ENCODE results near the gene CCRL2. TPM values are rescaled to one million over a fixed set of nuclear protein-coding genes. Genes with fewer than 3 reads are reported as not detected.

Gene CCRL2
- total RNA-seq, 2 experiments from 2014 or later, result 4.3 to 4.5 TPM

DNA sequence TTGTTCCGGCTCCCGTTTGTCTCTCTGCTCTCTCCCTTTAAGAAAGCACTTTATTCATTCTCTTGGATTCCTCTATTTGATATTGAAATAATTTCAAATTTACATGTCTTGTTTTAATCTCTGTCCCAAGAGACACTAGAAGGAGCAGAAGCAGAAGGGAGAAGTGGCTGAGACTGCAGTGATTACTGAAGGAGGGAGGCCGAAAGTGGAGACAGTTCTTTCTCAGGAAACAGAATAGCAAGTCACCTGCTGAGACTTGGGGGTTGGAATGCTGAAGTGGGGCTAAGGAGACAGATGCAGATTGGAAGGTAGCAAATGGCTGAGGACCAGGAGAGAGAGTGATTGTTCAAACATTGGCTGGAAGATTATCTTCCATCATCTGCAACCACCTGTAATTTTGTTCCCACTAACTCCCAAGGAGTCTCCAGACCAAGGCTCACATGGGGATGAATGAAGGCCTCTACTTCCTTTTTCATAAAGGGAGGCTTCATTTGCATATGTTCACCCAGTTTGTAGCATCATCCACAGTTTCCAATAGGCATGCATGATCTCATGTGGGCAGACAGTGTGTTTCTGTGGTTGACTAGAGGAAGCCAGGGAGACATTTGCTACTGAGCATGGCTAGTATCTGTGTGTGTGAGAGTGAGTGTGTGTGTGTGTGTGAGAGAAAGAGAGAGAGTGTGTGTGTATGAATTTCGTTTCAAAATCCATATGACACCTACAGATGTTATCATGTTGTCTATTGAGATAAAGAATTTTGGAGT lies 33.7 kb downstream of the CCRL2 start:
- TF ChIP-seq, protein P1, sequence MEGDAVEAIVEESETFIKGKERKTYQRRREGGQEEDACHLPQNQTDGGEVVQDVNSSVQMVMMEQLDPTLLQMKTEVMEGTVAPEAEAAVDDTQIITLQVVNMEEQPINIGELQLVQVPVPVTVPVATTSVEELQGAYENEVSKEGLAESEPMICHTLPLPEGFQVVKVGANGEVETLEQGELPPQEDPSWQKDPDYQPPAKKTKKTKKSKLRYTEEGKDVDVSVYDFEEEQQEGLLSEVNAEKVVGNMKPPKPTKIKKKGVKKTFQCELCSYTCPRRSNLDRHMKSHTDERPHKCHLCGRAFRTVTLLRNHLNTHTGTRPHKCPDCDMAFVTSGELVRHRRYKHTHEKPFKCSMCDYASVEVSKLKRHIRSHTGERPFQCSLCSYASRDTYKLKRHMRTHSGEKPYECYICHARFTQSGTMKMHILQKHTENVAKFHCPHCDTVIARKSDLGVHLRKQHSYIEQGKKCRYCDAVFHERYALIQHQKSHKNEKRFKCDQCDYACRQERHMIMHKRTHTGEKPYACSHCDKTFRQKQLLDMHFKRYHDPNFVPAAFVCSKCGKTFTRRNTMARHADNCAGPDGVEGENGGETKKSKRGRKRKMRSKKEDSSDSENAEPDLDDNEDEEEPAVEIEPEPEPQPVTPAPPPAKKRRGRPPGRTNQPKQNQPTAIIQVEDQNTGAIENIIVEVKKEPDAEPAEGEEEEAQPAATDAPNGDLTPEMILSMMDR (IDR thresholded peaks at IDR 0.05), result no peak
- CTCF ChIA-PET, result interaction anchor here (0.6 kb wide), 1 partner anchor 72 kb away, joined by 3 read pairs; no protein-coding TSS in a partner anchor
- Histone ChIP-seq H3K27ac (ENCODE audit: low read depth in 1 of 2, low read length in 2 of 2) (no peak overlapping the region), H3K9me3 (ENCODE audit: control insufficient read depth in 1 of 2, insufficient read depth in 1 of 2, low read length in 2 of 2) (no peaks in the 10 kb centered on the region), H3K27me3 (ENCODE audit: control insufficient read depth in 1 of 2, insufficient read depth in 2 of 2, low read length in 2 of 2) (no peaks in the 10 kb centered on the region), H3K4me3 (ENCODE audit: low read length) (no peak overlapping the region), H3K4me1 (ENCODE audit: insufficient read depth, low read length) (peaks cover 17% of the 10 kb centered on the region), H3K36me3 (ENCODE audit: insufficient read depth, low read length) (no peaks in the 10 kb centered on the region)
- H3K4me3 Mint-ChIP-seq, result peak overlapping the region; percentile 54
- DNase-seq, result peak in 8 of 14 experiments; percentile 7 to 72 (median 44)
- peak; percentile 97 for ATAC-seq (ENCODE audit: poor library complexity)
- H3K9me3 Mint-ChIP-seq, result no peaks in the 10 kb centered on the region
- H3K27me3 Mint-ChIP-seq, result no peaks in the 10 kb centered on the region
- intact Hi-C loops (cut with DNase I, micrococcal nuclease), result loop anchor here in 1 of 2 experiments (1.0 kb wide), 1 partner anchor 33 kb away; the partner anchor contains the start of genes CCR5AS and CCRL2
- H3K27ac Mint-ChIP-seq, result peak overlapping the region; percentile 78
- H3K4me1 Mint-ChIP-seq (ENCODE audit: low read depth), result peaks cover 22% of the 10 kb centered on the region
- POLR2A ChIA-PET, result no interaction called here
- H3K36me3 Mint-ChIP-seq (ENCODE audit: low read depth), result peaks cover 4% of the 10 kb centered on the region

GRCh38 chr3:46442576-46443530 lies 35.8 kb downstream of the CCRL2 start:
- no peaks in the 10 kb centered on the region for H3K27me3 ChIP-seq (ENCODE audit: control insufficient read depth in 1 of 2, insufficient read depth in 2 of 2, low read length in 2 of 2)
- POLR2A ChIA-PET, result no interaction called here
- H3K27ac ChIP-seq (ENCODE audit: low read depth in 1 of 2, low read length in 2 of 2), result no peak overlapping the region
- peak in 4 of 14 experiments; percentile 27 to 69 (median 57) for DNase-seq
- peaks cover 17% of the 10 kb centered on the region for H3K4me1 ChIP-seq (ENCODE audit: insufficient read depth, low read length)
- Mint-ChIP-seq H3K9me3 (no peaks in the 10 kb centered on the region), H3K27me3 (no peaks in the 10 kb centered on the region), H3K4me1 (ENCODE audit: low read depth) (peaks cover 22% of the 10 kb centered on the region), H3K36me3 (ENCODE audit: low read depth) (peaks cover 4% of the 10 kb centered on the region), H3K4me3 (no peak overlapping the region), H3K27ac (no peak overlapping the region)
- ATAC-seq (ENCODE audit: poor library complexity), result no peak
- TF ChIP-seq, protein P1 (IDR thresholded peaks at IDR 0.05), result no peak
- CTCF ChIA-PET, result interaction anchor here (0.6 to 1.2 kb wide), 4 partner anchors 25 to 931 kb away, joined by 3 to 4 read pairs (median 3); no protein-coding TSS in a partner anchor
- no peak overlapping the region for H3K4me3 ChIP-seq (ENCODE audit: low read length)
- H3K36me3 ChIP-seq (ENCODE audit: insufficient read depth, low read length), result no peaks in the 10 kb centered on the region
- intact Hi-C loops (cut with DNase I, micrococcal nuclease), result no loop called here
- H3K9me3 ChIP-seq (ENCODE audit: control insufficient read depth in 1 of 2, insufficient read depth in 1 of 2, low read length in 2 of 2), result no peaks in the 10 kb centered on the region

- H3K4me3 Mint-ChIP-seq, result no peak overlapping the region
- H3K27ac Mint-ChIP-seq, result no peak overlapping the region
- H3K36me3 Mint-ChIP-seq (ENCODE audit: low read depth), result no peaks in the 10 kb centered on the region
- Histone ChIP-seq H3K36me3 (ENCODE audit: insufficient read depth, low read length) (no peaks in the 10 kb centered on the region), H3K4me3 (ENCODE audit: low read length) (no peak overlapping the region), H3K27me3 (ENCODE audit: control insufficient read depth in 1 of 2, insufficient read depth in 2 of 2, low read length in 2 of 2) (no peaks in the 10 kb centered on the region), H3K27ac (ENCODE audit: low read depth in 1 of 2, low read length in 2 of 2) (no peak overlapping the region), H3K4me1 (ENCODE audit: insufficient read depth, low read length) (no peaks in the 10 kb centered on the region), H3K9me3 (ENCODE audit: control insufficient read depth in 1 of 2, insufficient read depth in 1 of 2, low read length in 2 of 2) (no peaks in the 10 kb centered on the region)
- intact Hi-C loops (cut with DNase I, micrococcal nuclease), result no loop called here
- no peaks in the 10 kb centered on the region for H3K27me3 Mint-ChIP-seq
- POLR2A ChIA-PET, result no interaction called here
- no peaks in the 10 kb centered on the region for H3K4me1 Mint-ChIP-seq (ENCODE audit: low read depth)
- TF ChIP-seq, protein P1 (IDR thresholded peaks at IDR 0.05), result no peak
- DNase-seq, result no peak
- no peak for ATAC-seq (ENCODE audit: poor library complexity)
- CTCF ChIA-PET, result no interaction called here
- H3K9me3 Mint-ChIP-seq, result no peaks in the 10 kb centered on the region
Observed at GRCh38 chr3:46447228-46447985, 40.3 kb downstream of the CCRL2 start.
